GM12872 (cell line): ENCODE results near the gene ATP7B.

Experiments
- CTCF ChIP-seq: IDR thresholded peaks from 3 replicates; pipeline ENCODE4 v1.5.1; 2011; ENCODE audit warnings: low read depth, mild to moderate bottlenecking, low read length, moderate library complexity; ENCODE audit not compliant: insufficient read depth

The ATP7B gene

GRCh38 chr13:51974482-51974881, 36.8 kb downstream of the ATP7B start:
- TF ChIP-seq CTCF = no peak

- no peak for TF ChIP-seq CTCF
Measured at GRCh38 chr13:51971520-51972426, 39.5 kb downstream of the ATP7B start.

- TF ChIP-seq CTCF = no peak
Measured at GRCh38 chr13:51970349-51970748, 40.9 kb downstream of the ATP7B start.

GRCh38 chr13:51967482-51968446, 43.5 kb downstream of the ATP7B start:
- no peak for TF ChIP-seq CTCF

GRCh38 chr13:51966186-51966585, 45.1 kb downstream of the ATP7B start:
- TF ChIP-seq CTCF = no peak

- TF ChIP-seq CTCF = no peak
Measured at GRCh38 chr13:51961493-51962403, 49.5 kb downstream of the ATP7B start.
